ENCODE data around the gene SMARCC1. TPM values are rescaled to one million over a fixed set of nuclear protein-coding genes. Genes with fewer than 3 reads are reported as not detected.
"Not testable (repeated sequence)": the region's sequence is repeated elsewhere in the genome, so short reads cannot be mapped to it uniquely, and the experiment has no call there.

Gene SMARCC1
- total and polyA plus RNA-seq, 10 donors = 10.5 to 82.9 (median 44.7) TPM

GRCh38 chr3:47731061-47731460 lies 50.6 kb downstream of the SMARCC1 start:
- H3K27ac ChIP-seq = no peak overlapping the region
- H3K4me1 ChIP-seq = peaks cover 0 to 6% (median 0%) of the 10 kb centered on the region in 6 donors
- H3K9me3 ChIP-seq = no peaks in the 10 kb centered on the region
- no peak overlapping the region for H3K4me3 ChIP-seq
- WGBS, 5 donors = 76 to 87% (median 81%) methylated on average over 8 of the region's 8 CpGs
- no peak for DNase-seq
- TF ChIP-seq POLR2A (IDR thresholded peaks at IDR 0.05) = no peak
- TF ChIP-seq CTCF (IDR thresholded peaks at IDR 0.05 in 8 of 11, conservative IDR thresholded peaks at IDR 0.05 in 3 of 11) = no peak
- no peak for TF ChIP-seq POLR2AphosphoS5 (IDR thresholded peaks at IDR 0.05)
- intact Hi-C loops (cut with DNase I; ENCODE audit: low total_unique reads) = no loop called here
- no peaks in the 10 kb centered on the region for H3K27me3 ChIP-seq (replicated peaks in 1 of 7)
- H3K36me3 ChIP-seq = peaks cover 2 to 100% (median 71%) of the 10 kb centered on the region in 6 donors

GRCh38 chr3:47722859-47723258 lies 58.8 kb downstream of the SMARCC1 start:
- no peak overlapping the region for H3K27ac ChIP-seq
- 80 to 98% (median 91%) methylated on average over 2 of the region's 2 CpGs for WGBS, 5 donors
- no peaks in the 10 kb centered on the region for H3K27me3 ChIP-seq (replicated peaks in 1 of 7)
- H3K4me1 ChIP-seq = no peaks in the 10 kb centered on the region
- no peak overlapping the region for H3K4me3 ChIP-seq
- peaks cover 0 to 83% (median 46%) of the 10 kb centered on the region in 6 donors for H3K36me3 ChIP-seq
- no peak for DNase-seq
- no peaks in the 10 kb centered on the region for H3K9me3 ChIP-seq
- TF ChIP-seq POLR2A (IDR thresholded peaks at IDR 0.05) (no peak), POLR2AphosphoS5 (IDR thresholded peaks at IDR 0.05) (no peak), CTCF (IDR thresholded peaks at IDR 0.05 in 8 of 11, conservative IDR thresholded peaks at IDR 0.05 in 3 of 11) (no peak)
- intact Hi-C loops (cut with DNase I; ENCODE audit: low total_unique reads) = no loop called here

- DNase-seq; H3K9me3 ChIP-seq; H3K4me3 ChIP-seq; H3K27ac ChIP-seq; H3K27me3 ChIP-seq (replicated peaks in 1 of 7); intact Hi-C loops (cut with DNase I; ENCODE audit: low total_unique reads): not testable (repeated sequence)
- peaks cover 0 to 14% (median 5%) of the 10 kb centered on the region in 6 donors for H3K4me1 ChIP-seq
- WGBS, 5 donors = 90 to 97% (median 94%) methylated on average over 4 of the region's 4 CpGs
- peaks cover 0 to 83% (median 49%) of the 10 kb centered on the region in 6 donors for H3K36me3 ChIP-seq
These were observed 64.2 kb downstream of the SMARCC1 start for GRCh38 chr3:47717448-47717847.

- TF ChIP-seq POLR2AphosphoS5 (IDR thresholded peaks at IDR 0.05) (no peak), CTCF (IDR thresholded peaks at IDR 0.05 in 8 of 11, conservative IDR thresholded peaks at IDR 0.05 in 3 of 11) (no peak), POLR2A (IDR thresholded peaks at IDR 0.05) (no peak)
- 88 to 94% (median 92%) methylated on average over 1 of the region's 1 CpG for WGBS, 5 donors
- no peak for DNase-seq
- H3K9me3 ChIP-seq = no peaks in the 10 kb centered on the region
- H3K4me1 ChIP-seq = peaks cover 0 to 15% (median 5%) of the 10 kb centered on the region in 6 donors
- peaks cover 0 to 91% (median 53%) of the 10 kb centered on the region in 6 donors for H3K36me3 ChIP-seq
- intact Hi-C loops (cut with DNase I; ENCODE audit: low total_unique reads) = no loop called here
- H3K4me3 ChIP-seq = no peak overlapping the region
- H3K27me3 ChIP-seq (replicated peaks in 1 of 7) = no peaks in the 10 kb centered on the region
- H3K27ac ChIP-seq = peak overlapping the region in 4 of 8 donors; percentile 64 to 71 (median 68)
These were observed 65.0 kb downstream of the SMARCC1 start for GRCh38 chr3:47716656-47717055.

GRCh38 chr3:47715928-47716327 lies 65.8 kb downstream of the SMARCC1 start:
- 84 to 90% (median 89%) methylated on average over 4 of the region's 4 CpGs for WGBS, 5 donors
- no peak for DNase-seq
- Histone ChIP-seq H3K27ac (peak overlapping the region in 7 of 8 donors; percentile 44 to 71 (median 64)), H3K36me3 (peaks cover 0 to 94% (median 55%) of the 10 kb centered on the region in 6 donors), H3K4me1 (peaks cover 0 to 15% (median 5%) of the 10 kb centered on the region in 6 donors), H3K4me3 (peak overlapping the region in 1 of 8 donors; percentile 6), H3K27me3 (replicated peaks in 1 of 7) (no peaks in the 10 kb centered on the region), H3K9me3 (no peaks in the 10 kb centered on the region)
- TF ChIP-seq CTCF (IDR thresholded peaks at IDR 0.05 in 8 of 11, conservative IDR thresholded peaks at IDR 0.05 in 3 of 11) = no peak
- no peak for TF ChIP-seq POLR2A (IDR thresholded peaks at IDR 0.05)
- no peak for TF ChIP-seq POLR2AphosphoS5 (IDR thresholded peaks at IDR 0.05)
- intact Hi-C loops (cut with DNase I; ENCODE audit: low total_unique reads) = no loop called here

Data from spleen (tissue), 11 donors.